ENCODE data around the gene STK10.

DNA sequence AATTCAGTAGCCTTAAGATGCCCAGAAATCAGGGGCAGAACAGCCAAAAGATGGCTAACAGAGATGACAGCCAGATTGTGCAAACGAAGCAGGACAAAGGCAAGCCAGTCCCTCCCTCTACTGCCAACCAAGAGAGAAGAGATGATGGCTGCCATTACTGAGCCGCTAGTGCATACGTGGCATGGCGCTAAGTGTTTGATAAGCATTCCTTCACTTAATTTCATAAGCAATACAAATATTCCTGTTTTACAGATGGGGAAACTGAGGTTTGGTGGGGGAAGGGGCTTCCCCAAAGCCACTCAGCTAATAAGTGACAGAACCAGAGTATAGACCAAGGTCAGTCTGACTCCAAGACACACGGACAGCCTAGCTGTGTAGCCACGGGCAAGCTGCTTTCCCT lies 44.1 kb downstream of the STK10 start:
- TF ChIP-seq, protein P1, sequence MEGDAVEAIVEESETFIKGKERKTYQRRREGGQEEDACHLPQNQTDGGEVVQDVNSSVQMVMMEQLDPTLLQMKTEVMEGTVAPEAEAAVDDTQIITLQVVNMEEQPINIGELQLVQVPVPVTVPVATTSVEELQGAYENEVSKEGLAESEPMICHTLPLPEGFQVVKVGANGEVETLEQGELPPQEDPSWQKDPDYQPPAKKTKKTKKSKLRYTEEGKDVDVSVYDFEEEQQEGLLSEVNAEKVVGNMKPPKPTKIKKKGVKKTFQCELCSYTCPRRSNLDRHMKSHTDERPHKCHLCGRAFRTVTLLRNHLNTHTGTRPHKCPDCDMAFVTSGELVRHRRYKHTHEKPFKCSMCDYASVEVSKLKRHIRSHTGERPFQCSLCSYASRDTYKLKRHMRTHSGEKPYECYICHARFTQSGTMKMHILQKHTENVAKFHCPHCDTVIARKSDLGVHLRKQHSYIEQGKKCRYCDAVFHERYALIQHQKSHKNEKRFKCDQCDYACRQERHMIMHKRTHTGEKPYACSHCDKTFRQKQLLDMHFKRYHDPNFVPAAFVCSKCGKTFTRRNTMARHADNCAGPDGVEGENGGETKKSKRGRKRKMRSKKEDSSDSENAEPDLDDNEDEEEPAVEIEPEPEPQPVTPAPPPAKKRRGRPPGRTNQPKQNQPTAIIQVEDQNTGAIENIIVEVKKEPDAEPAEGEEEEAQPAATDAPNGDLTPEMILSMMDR (IDR thresholded peaks at IDR 0.05), result no peak
- no peak for TF ChIP-seq POLR2A (IDR thresholded peaks at IDR 0.05)

Measured in body of pancreas (tissue), 4 donors.